ENCODE measurements around the gene SF3A1. TPM values are rescaled to one million over a fixed set of nuclear protein-coding genes. Genes with fewer than 3 reads are reported as not detected.

Gene SF3A1
- total and polyA plus RNA-seq, 2 donors (not counting 1 experiment from before 2014, with no cell fraction given) = 92.1 to 283 TPM

DNA sequence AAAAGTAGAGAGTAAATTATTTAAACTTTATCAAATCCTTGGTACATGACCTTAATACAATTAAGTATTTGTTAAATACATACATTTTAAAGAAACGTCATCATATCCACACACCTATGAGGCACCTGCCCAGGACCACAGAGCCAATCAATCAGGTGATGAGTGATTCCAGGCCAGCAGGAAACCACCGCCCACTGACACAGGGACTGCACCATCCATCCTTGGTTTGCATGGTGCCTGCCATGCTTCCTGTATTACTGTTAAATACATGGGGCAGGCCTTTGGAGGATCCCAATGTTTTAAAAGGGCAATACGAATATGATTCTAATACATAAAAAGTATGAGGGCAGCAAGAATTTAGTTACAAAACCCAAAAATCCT lies 23.0 kb downstream of the SF3A1 start:
- no peak for ATAC-seq (ENCODE audit: low read depth)
- Histone ChIP-seq H4K20me1 (ENCODE audit: control insufficient read depth, insufficient read depth, low read length, poor library complexity, severe bottlenecking) (peaks cover 18% of the 10 kb centered on the region), H3K9me3 (ENCODE audit: control extremely low read depth in 1 of 3, control insufficient read depth in 2 of 3, insufficient read depth in 1 of 3, low read length in 2 of 3) (no peaks in the 10 kb centered on the region), H3K4me1 (ENCODE audit: control insufficient read depth in 2 of 2, insufficient read depth in 2 of 2, low read length in 2 of 2) (no peaks in the 10 kb centered on the region), H3K79me2 (ENCODE audit: control insufficient read depth, insufficient read depth, low read length) (no peaks in the 10 kb centered on the region), H2AFZ (ENCODE audit: insufficient read depth, low read depth, low read length, poor library complexity, severe bottlenecking) (no peak overlapping the region), H3K4me3 (ENCODE audit: control extremely low read depth in 1 of 5, extremely low read depth in 1 of 5, insufficient read depth in 1 of 5, low read depth in 2 of 5, low read length in 4 of 5) (no peak overlapping the region), H3K27ac (ENCODE audit: low read length in 2 of 2) (no peak overlapping the region), H3K36me3 (replicated peaks in 1 of 2; ENCODE audit: control extremely low read depth in 1 of 2, control insufficient read depth in 1 of 2, extremely low read depth in 1 of 2, insufficient read depth in 2 of 2, low read length in 1 of 2) (peaks cover 3 to 70% of the 10 kb centered on the region in 2 experiments), H3K4me2 (replicated peaks; ENCODE audit: low read depth, low read length, poor library complexity, severe bottlenecking) (no peak overlapping the region), H3K9ac (ENCODE audit: low read length) (no peak overlapping the region), H3K27me3 (replicated peaks in 1 of 4; ENCODE audit: control extremely low read depth in 1 of 4, control insufficient read depth in 3 of 4, insufficient read depth in 4 of 4, low read length in 3 of 4) (no peaks in the 10 kb centered on the region)
- 90% methylated on average over 1 of the region's 3 CpGs for WGBS (ENCODE audit: insufficient coverage)
- POLR2A ChIA-PET = no interaction called here
- no peak for DNase-seq
- CTCF ChIA-PET = interaction anchor here (4.2 kb wide), 1 partner anchor 46 kb away, joined by 25 read pairs; the partner anchor contains the start of gene CASTOR1
- Mint-ChIP-seq H3K9me3 (ENCODE audit: insufficient read depth) (no peaks in the 10 kb centered on the region), H3K27ac (peak overlapping the region; percentile 20), H3K27me3 (no peaks in the 10 kb centered on the region), H3K4me3 (no peak overlapping the region), H3K4me1 (no peaks in the 10 kb centered on the region)
- intact Hi-C loops (cut with micrococcal nuclease) = no loop called here
- TF ChIP-seq EZH2 (IDR thresholded peaks at IDR 0.05; ENCODE audit: borderline replicate concordance, insufficient read depth, low read depth, low read length, poor library complexity, severe bottlenecking) = no peak
- TF ChIP-seq, protein P1, sequence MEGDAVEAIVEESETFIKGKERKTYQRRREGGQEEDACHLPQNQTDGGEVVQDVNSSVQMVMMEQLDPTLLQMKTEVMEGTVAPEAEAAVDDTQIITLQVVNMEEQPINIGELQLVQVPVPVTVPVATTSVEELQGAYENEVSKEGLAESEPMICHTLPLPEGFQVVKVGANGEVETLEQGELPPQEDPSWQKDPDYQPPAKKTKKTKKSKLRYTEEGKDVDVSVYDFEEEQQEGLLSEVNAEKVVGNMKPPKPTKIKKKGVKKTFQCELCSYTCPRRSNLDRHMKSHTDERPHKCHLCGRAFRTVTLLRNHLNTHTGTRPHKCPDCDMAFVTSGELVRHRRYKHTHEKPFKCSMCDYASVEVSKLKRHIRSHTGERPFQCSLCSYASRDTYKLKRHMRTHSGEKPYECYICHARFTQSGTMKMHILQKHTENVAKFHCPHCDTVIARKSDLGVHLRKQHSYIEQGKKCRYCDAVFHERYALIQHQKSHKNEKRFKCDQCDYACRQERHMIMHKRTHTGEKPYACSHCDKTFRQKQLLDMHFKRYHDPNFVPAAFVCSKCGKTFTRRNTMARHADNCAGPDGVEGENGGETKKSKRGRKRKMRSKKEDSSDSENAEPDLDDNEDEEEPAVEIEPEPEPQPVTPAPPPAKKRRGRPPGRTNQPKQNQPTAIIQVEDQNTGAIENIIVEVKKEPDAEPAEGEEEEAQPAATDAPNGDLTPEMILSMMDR (IDR thresholded peaks at IDR 0.05) = no peak

DNA sequence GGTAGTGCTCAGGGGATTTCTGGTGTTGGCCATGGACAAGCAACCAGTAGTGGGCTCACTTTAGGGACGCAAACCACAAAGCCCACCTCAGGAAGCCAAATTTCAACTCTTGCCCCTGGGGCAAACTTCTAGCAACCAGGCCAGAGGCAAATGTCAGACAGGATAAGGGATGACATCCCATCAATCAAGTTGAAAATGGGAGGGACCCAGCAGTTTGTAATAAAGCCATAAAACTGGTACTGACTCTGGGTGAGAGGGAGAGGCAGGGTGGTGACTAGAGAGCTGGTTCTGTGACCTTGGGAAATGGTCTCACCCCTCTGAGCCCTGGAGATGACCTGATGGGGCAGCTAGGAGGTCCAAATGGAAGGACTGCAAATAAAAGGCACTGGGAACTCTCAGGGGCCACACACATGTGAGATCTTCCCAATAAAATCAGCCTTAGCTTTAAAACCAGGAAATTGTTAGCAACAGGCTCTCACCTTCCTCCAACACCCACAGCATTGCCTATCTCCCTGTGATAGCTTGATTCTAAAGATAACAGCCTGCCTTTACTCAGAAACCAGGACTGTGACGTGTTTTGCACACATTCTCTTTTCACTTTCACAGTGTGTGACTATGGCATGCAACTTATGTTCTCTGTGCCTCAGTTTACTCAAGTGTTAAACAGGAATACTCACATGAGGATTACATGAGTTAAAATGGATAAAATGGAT lies 23.5 kb downstream of the SF3A1 start:
- no peaks in the 10 kb centered on the region for H3K4me1 Mint-ChIP-seq
- no peak for TF ChIP-seq EZH2 (IDR thresholded peaks at IDR 0.05; ENCODE audit: borderline replicate concordance, insufficient read depth, low read depth, low read length, poor library complexity, severe bottlenecking)
- TF ChIP-seq, protein P1 (IDR thresholded peaks at IDR 0.05) = no peak

More for the DNA sequence above, 23.5 kb downstream of the SF3A1 start:
- H3K4me1 ChIP-seq (ENCODE audit: control insufficient read depth in 2 of 2, insufficient read depth in 2 of 2, low read length in 2 of 2) = no peaks in the 10 kb centered on the region
- H3K27me3 Mint-ChIP-seq = no peaks in the 10 kb centered on the region
- H3K36me3 ChIP-seq (replicated peaks in 1 of 2; ENCODE audit: control extremely low read depth in 1 of 2, control insufficient read depth in 1 of 2, extremely low read depth in 1 of 2, insufficient read depth in 2 of 2, low read length in 1 of 2) = peaks cover 3 to 65% of the 10 kb centered on the region in 2 experiments
- ChIA-PET CTCF (interaction anchor here (1.4 to 4.2 kb wide), 2 partner anchors 45 to 54 kb away, joined by 5 to 25 read pairs; partner anchors contain the start of genes CASTOR1 and RNF215), POLR2A (no interaction called here)
- H4K20me1 ChIP-seq (ENCODE audit: control insufficient read depth, insufficient read depth, low read length, poor library complexity, severe bottlenecking) = peaks cover 18% of the 10 kb centered on the region
- intact Hi-C loops (cut with micrococcal nuclease) = no loop called here
- H3K4me3 ChIP-seq (ENCODE audit: control extremely low read depth in 1 of 5, extremely low read depth in 1 of 5, insufficient read depth in 1 of 5, low read depth in 2 of 5, low read length in 4 of 5) = no peak overlapping the region
- H3K9me3 Mint-ChIP-seq (ENCODE audit: insufficient read depth) = no peaks in the 10 kb centered on the region
- H3K9ac ChIP-seq (ENCODE audit: low read length) = no peak overlapping the region
- H3K27ac Mint-ChIP-seq = no peak overlapping the region
- no peak overlapping the region for H3K4me2 ChIP-seq (replicated peaks; ENCODE audit: low read depth, low read length, poor library complexity, severe bottlenecking)
- H3K27ac ChIP-seq (ENCODE audit: low read length in 2 of 2) = no peak overlapping the region
- DNase-seq (no peak), ATAC-seq (ENCODE audit: low read depth) (no peak)
- no peak overlapping the region for H2AFZ ChIP-seq (ENCODE audit: insufficient read depth, low read depth, low read length, poor library complexity, severe bottlenecking)
- H3K9me3 ChIP-seq (ENCODE audit: control extremely low read depth in 1 of 3, control insufficient read depth in 2 of 3, insufficient read depth in 1 of 3, low read length in 2 of 3) = no peaks in the 10 kb centered on the region
- 89% methylated on average over 1 of the region's 2 CpGs for WGBS (ENCODE audit: insufficient coverage)
- H3K4me3 Mint-ChIP-seq = no peak overlapping the region
- H3K27me3 ChIP-seq (replicated peaks in 1 of 4; ENCODE audit: control extremely low read depth in 1 of 4, control insufficient read depth in 3 of 4, insufficient read depth in 4 of 4, low read length in 3 of 4) = no peaks in the 10 kb centered on the region
- no peaks in the 10 kb centered on the region for H3K79me2 ChIP-seq (ENCODE audit: control insufficient read depth, insufficient read depth, low read length)

Data from B cell (primary cell).